ENCODE measurements around the gene MRPL22. TPM values are rescaled to one million over a fixed set of nuclear protein-coding genes. Genes with fewer than 3 reads are reported as not detected.
"Not testable (repeated sequence)": the region's sequence is repeated elsewhere in the genome, so short reads cannot be mapped to it uniquely, and the experiment has no call there.

The MRPL22 gene
- total RNA-seq, 3 donors from 2014 or later, result 12.1 to 23.4 (median 21.4) TPM

- no peaks in the 10 kb centered on the region for H3K36me3 ChIP-seq
- TF ChIP-seq POLR2AphosphoS5 (IDR thresholded peaks at IDR 0.05), result no peak
- TF ChIP-seq POLR2A (IDR thresholded peaks at IDR 0.05), result no peak
- TF ChIP-seq CTCF (IDR thresholded peaks at IDR 0.05), result no peak
- DNase-seq (ENCODE audit: low spot score in 2 of 2), result no peak
- intact Hi-C loops (cut with DNase I; ENCODE audit: low total_unique reads), result no loop called here
- no peaks in the 10 kb centered on the region for H3K9me3 ChIP-seq
- no peak overlapping the region for H3K4me3 ChIP-seq
- H3K27me3 ChIP-seq, result no peaks in the 10 kb centered on the region
- H3K4me1 ChIP-seq, result no peaks in the 10 kb centered on the region
- no peak overlapping the region for H3K27ac ChIP-seq
Measured at GRCh38 chr5:154901913-154902312, 39.0 kb upstream of the MRPL22 start.

- H3K4me1 ChIP-seq; H3K36me3 ChIP-seq; intact Hi-C loops (cut with DNase I; ENCODE audit: low total_unique reads); H3K9me3 ChIP-seq; H3K27ac ChIP-seq; H3K4me3 ChIP-seq; DNase-seq (ENCODE audit: low spot score in 2 of 2); H3K27me3 ChIP-seq: not testable (repeated sequence)
Measured at GRCh38 chr5:154905601-154906000, 35.3 kb upstream of the MRPL22 start.

- Histone ChIP-seq H3K4me3 (no peak overlapping the region), H3K27me3 (no peaks in the 10 kb centered on the region), H3K27ac (no peak overlapping the region), H3K9me3 (no peaks in the 10 kb centered on the region), H3K36me3 (no peaks in the 10 kb centered on the region), H3K4me1 (no peaks in the 10 kb centered on the region)
- intact Hi-C loops (cut with DNase I; ENCODE audit: low total_unique reads), result no loop called here
- no peak for DNase-seq (ENCODE audit: low spot score in 2 of 2)
- TF ChIP-seq CTCF (IDR thresholded peaks at IDR 0.05), result no peak
- TF ChIP-seq POLR2A (IDR thresholded peaks at IDR 0.05), result no peak
- TF ChIP-seq POLR2AphosphoS5 (IDR thresholded peaks at IDR 0.05), result no peak
Measured at GRCh38 chr5:154916874-154917273, 24.0 kb upstream of the MRPL22 start.

GRCh38 chr5:154917757-154918156, 23.1 kb upstream of the MRPL22 start:
- TF ChIP-seq CTCF (IDR thresholded peaks at IDR 0.05) (no peak), POLR2A (IDR thresholded peaks at IDR 0.05) (no peak), POLR2AphosphoS5 (IDR thresholded peaks at IDR 0.05) (no peak)
- H3K36me3 ChIP-seq, result no peaks in the 10 kb centered on the region
- DNase-seq (ENCODE audit: low spot score in 2 of 2), result no peak
- H3K27ac ChIP-seq, result no peak overlapping the region
- no peaks in the 10 kb centered on the region for H3K27me3 ChIP-seq
- intact Hi-C loops (cut with DNase I; ENCODE audit: low total_unique reads), result no loop called here
- no peak overlapping the region for H3K4me3 ChIP-seq
- no peaks in the 10 kb centered on the region for H3K4me1 ChIP-seq
- no peaks in the 10 kb centered on the region for H3K9me3 ChIP-seq

- no peaks in the 10 kb centered on the region for H3K27me3 ChIP-seq
- DNase-seq (ENCODE audit: low spot score in 2 of 2), result no peak
- no peak overlapping the region for H3K4me3 ChIP-seq
- no peak for TF ChIP-seq CTCF (IDR thresholded peaks at IDR 0.05)
- no peak overlapping the region for H3K27ac ChIP-seq
- no peaks in the 10 kb centered on the region for H3K4me1 ChIP-seq
- H3K36me3 ChIP-seq, result no peaks in the 10 kb centered on the region
- no peaks in the 10 kb centered on the region for H3K9me3 ChIP-seq
- intact Hi-C loops (cut with DNase I; ENCODE audit: low total_unique reads), result no loop called here
Measured at GRCh38 chr5:154923441-154924430, 17.1 kb upstream of the MRPL22 start.
